H1 (cell line): Measurements from ENCODE around the gene EMP2.

Experiments
- ATF2 ChIP-seq: IDR thresholded peaks from 2 replicates; pipeline ENCODE4 v1.6.1; 2012; ENCODE audit warnings: low read length, inconsistent platforms
- BRCA1 ChIP-seq: IDR thresholded peaks from 2 replicates; pipeline ENCODE4 v1.6.1; 2012; ENCODE audit warnings: low read depth, low read length, improper control_type of control experiment
- CHD7 ChIP-seq: fragments of 300-600 bp; sonication (generic); IDR thresholded peaks from 2 replicates; pipeline ENCODE4 v1.7.1; 2012; ENCODE audit warnings: low read length, moderate library complexity, mild to moderate bottlenecking, inconsistent platforms; ENCODE audit not compliant: insufficient replicate concordance
- CTCF ChIP-seq, 3 experiments: IDR thresholded peaks; 1 replicate in 2 of 3; 2 replicates in 1 of 3; pipeline versions ENCODE4 v1.5.1 to v1.6.1; 2011; ENCODE audit warnings: low read length in 3 of 3, mild to moderate bottlenecking in 3 of 3, inconsistent platforms in 2 of 3, low read depth in 1 of 3, moderate library complexity in 1 of 3; ENCODE audit not compliant: insufficient read depth in 1 of 3; ENCODE audit errors: control extremely low read depth in 1 of 3
- POLR2A ChIP-seq, 2 experiments: IDR thresholded peaks; 1 replicate in 1 of 2; 2 replicates in 1 of 2; pipeline ENCODE4 v1.6.1; 2011; ENCODE audit warnings: low read depth in 2 of 2, low read length in 2 of 2, mild to moderate bottlenecking in 2 of 2; ENCODE audit errors: control extremely low read depth in 1 of 2
- POLR2AphosphoS5 ChIP-seq: IDR thresholded peaks from 2 replicates; pipeline ENCODE4 v1.6.1; 2011; ENCODE audit warnings: low read depth, low read length
- RAD21 ChIP-seq, 2 experiments: IDR thresholded peaks in 1 of 2; conservative IDR thresholded peaks in 1 of 2; 2 replicates each; pipeline ENCODE4 v1.6.1; 2011; ENCODE audit warnings: low read depth in 2 of 2, low read length in 2 of 2, improper control_type of control experiment in 1 of 2, inconsistent platforms in 1 of 2, mild to moderate bottlenecking in 1 of 2, moderate library complexity in 1 of 2
- SIX5 ChIP-seq: IDR thresholded peaks from 2 replicates; pipeline ENCODE4 v1.6.1; 2011; ENCODE audit warnings: mild to moderate bottlenecking, low read depth, low read length

GRCh38 chr16:10504404-10504885 lies 76.0 kb downstream of the EMP2 start:
- TF ChIP-seq POLR2A (IDR thresholded peaks at IDR 0.05; ENCODE audit: control extremely low read depth in 1 of 2, low read depth in 2 of 2, low read length in 2 of 2): no peak
- TF ChIP-seq CTCF (IDR thresholded peaks at IDR 0.05; ENCODE audit: control extremely low read depth in 1 of 3, insufficient read depth in 1 of 3, low read depth in 1 of 3, low read length in 3 of 3): no peak
- TF ChIP-seq CHD7: no peak
- no peak for TF ChIP-seq BRCA1
- no peak for TF ChIP-seq POLR2AphosphoS5
- no peak for TF ChIP-seq ATF2
- no peak for TF ChIP-seq RAD21 (IDR thresholded peaks at IDR 0.05 in 1 of 2, conservative IDR thresholded peaks at IDR 0.05 in 1 of 2; ENCODE audit: low read depth in 2 of 2, low read length in 2 of 2)
- TF ChIP-seq SIX5: no peak
